ENCODE results near the gene HIGD1C.

DNA sequence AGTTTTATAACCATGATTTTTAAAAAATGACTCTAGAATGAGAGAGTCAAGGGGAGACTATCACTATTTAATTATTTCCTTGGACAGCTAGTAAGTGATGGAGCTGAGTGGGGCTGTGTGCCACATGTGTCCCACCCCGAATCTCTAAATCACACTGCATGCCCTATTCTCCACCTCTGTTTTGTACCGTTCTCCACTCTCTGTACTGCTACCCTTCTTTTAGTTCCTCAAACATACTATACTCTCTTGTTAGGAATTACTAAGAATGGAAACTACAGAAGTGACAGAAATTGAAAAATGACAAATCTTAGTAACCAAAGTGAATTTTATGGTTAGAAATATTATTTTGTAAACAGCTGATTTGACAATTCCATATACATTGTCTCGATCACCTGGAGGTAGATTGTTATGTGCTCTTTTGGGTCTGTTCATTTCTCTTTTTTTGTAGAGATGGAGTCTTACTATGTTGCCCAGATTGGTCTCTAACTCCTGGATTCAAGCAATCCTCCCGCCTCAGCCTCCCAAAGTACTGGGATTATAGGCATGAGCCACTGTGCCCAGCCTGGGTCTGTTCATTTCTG is 37.9 kb downstream of the HIGD1C start:
- TF ChIP-seq ESRRG (CRISPR knock-in tag; IDR thresholded peaks at IDR 0.05): no peak
- TF ChIP-seq, protein P1, sequence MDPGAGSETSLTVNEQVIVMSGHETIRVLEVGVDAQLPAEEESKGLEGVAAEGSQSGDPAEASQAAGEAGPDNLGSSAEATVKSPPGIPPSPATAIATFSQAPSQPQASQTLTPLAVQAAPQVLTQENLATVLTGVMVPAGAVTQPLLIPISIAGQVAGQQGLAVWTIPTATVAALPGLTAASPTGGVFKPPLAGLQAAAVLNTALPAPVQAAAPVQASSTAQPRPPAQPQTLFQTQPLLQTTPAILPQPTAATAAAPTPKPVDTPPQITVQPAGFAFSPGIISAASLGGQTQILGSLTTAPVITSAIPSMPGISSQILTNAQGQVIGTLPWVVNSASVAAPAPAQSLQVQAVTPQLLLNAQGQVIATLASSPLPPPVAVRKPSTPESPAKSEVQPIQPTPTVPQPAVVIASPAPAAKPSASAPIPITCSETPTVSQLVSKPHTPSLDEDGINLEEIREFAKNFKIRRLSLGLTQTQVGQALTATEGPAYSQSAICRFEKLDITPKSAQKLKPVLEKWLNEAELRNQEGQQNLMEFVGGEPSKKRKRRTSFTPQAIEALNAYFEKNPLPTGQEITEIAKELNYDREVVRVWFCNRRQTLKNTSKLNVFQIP (CRISPR knock-in tag; IDR thresholded peaks at IDR 0.05; ENCODE audit: borderline replicate concordance, low read depth): no peak
- no peak for TF ChIP-seq BACH2 (CRISPR knock-in tag; IDR thresholded peaks at IDR 0.05; ENCODE audit: borderline replicate concordance)
- TF ChIP-seq, protein P2, sequence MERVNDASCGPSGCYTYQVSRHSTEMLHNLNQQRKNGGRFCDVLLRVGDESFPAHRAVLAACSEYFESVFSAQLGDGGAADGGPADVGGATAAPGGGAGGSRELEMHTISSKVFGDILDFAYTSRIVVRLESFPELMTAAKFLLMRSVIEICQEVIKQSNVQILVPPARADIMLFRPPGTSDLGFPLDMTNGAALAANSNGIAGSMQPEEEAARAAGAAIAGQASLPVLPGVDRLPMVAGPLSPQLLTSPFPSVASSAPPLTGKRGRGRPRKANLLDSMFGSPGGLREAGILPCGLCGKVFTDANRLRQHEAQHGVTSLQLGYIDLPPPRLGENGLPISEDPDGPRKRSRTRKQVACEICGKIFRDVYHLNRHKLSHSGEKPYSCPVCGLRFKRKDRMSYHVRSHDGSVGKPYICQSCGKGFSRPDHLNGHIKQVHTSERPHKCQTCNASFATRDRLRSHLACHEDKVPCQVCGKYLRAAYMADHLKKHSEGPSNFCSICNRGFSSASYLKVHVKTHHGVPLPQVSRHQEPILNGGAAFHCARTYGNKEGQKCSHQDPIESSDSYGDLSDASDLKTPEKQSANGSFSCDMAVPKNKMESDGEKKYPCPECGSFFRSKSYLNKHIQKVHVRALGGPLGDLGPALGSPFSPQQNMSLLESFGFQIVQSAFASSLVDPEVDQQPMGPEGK (CRISPR knock-in tag; IDR thresholded peaks at IDR 0.05; ENCODE audit: borderline replicate concordance): no peak
- TF ChIP-seq ZC3H10 (CRISPR knock-in tag; IDR thresholded peaks at IDR 0.05): no peak
- TF ChIP-seq RARB (CRISPR knock-in tag; IDR thresholded peaks at IDR 0.05): no peak
- TF ChIP-seq SNAI2 (CRISPR knock-in tag; IDR thresholded peaks at IDR 0.05): no peak
- no peak for TF ChIP-seq PPARA (CRISPR knock-in tag; IDR thresholded peaks at IDR 0.05; ENCODE audit: borderline replicate concordance)
- TF ChIP-seq, protein P3, sequence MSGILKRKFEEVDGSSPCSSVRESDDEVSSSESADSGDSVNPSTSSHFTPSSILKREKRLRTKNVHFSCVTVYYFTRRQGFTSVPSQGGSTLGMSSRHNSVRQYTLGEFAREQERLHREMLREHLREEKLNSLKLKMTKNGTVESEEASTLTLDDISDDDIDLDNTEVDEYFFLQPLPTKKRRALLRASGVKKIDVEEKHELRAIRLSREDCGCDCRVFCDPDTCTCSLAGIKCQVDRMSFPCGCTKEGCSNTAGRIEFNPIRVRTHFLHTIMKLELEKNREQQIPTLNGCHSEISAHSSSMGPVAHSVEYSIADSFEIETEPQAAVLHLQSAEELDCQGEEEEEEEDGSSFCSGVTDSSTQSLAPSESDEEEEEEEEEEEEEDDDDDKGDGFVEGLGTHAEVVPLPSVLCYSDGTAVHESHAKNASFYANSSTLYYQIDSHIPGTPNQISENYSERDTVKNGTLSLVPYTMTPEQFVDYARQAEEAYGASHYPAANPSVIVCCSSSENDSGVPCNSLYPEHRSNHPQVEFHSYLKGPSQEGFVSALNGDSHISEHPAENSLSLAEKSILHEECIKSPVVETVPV (CRISPR knock-in tag; IDR thresholded peaks at IDR 0.05): no peak
- TF ChIP-seq, protein P4, sequence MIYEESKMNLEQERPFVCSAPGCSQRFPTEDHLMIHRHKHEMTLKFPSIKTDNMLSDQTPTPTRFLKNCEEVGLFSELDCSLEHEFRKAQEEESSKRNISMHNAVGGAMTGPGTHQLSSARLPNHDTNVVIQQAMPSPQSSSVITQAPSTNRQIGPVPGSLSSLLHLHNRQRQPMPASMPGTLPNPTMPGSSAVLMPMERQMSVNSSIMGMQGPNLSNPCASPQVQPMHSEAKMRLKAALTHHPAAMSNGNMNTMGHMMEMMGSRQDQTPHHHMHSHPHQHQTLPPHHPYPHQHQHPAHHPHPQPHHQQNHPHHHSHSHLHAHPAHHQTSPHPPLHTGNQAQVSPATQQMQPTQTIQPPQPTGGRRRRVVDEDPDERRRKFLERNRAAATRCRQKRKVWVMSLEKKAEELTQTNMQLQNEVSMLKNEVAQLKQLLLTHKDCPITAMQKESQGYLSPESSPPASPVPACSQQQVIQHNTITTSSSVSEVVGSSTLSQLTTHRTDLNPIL (CRISPR knock-in tag; IDR thresholded peaks at IDR 0.05; ENCODE audit: low read depth): no peak
- TF ChIP-seq ZFP30 (CRISPR knock-in tag; IDR thresholded peaks at IDR 0.05): no peak
